GM10266 (cell line): ENCODE data around the gene SAE1.
"Not testable (repeated sequence)": the region's sequence is repeated elsewhere in the genome, so short reads cannot be mapped to it uniquely, and the experiment has no call there.

Experiments used
- DNase-seq: peaks from one replicate; pipeline ENCODE4 v3.0.0; 2012; ENCODE audit errors: extremely low spot score
- CTCF ChIP-seq: IDR thresholded peaks from 2 replicates; pipeline ENCODE4 v1.5.1; 2012; ENCODE audit warnings: mild to moderate bottlenecking, low read depth; ENCODE audit not compliant: control insufficient read depth, insufficient read depth; ENCODE audit errors: missing control alignments

Gene SAE1

GRCh38 chr19:47135156-47135555, 4.5 kb downstream of the SAE1 start:
- TF ChIP-seq CTCF = no peak

GRCh38 chr19:47141252-47141651, 10.6 kb downstream of the SAE1 start:
- not testable (repeated sequence) for DNase-seq

More at GRCh38 chr19:47135156-47135555, 4.5 kb downstream of the SAE1 start:
- DNase-seq = no peak

GRCh38 chr19:47141695-47142094, 11.1 kb downstream of the SAE1 start:
- TF ChIP-seq CTCF = no peak
- no peak for DNase-seq

GRCh38 chr19:47142779-47143178, 12.1 kb downstream of the SAE1 start:
- no peak for DNase-seq
- no peak for TF ChIP-seq CTCF

- DNase-seq = no peak
- TF ChIP-seq CTCF = no peak
Measured at GRCh38 chr19:47143322-47144073, 12.9 kb downstream of the SAE1 start.

- TF ChIP-seq CTCF = no peak
- no peak for DNase-seq
Measured at GRCh38 chr19:47144630-47145029, 14.0 kb downstream of the SAE1 start.

GRCh38 chr19:47145639-47146486, 15.2 kb downstream of the SAE1 start:
- no peak for TF ChIP-seq CTCF

More at GRCh38 chr19:47145639-47146486, 15.2 kb downstream of the SAE1 start:
- DNase-seq = no peak
